H9 (cell line): Measurements from ENCODE around the gene FBXL13. TPM values are rescaled to one million over a fixed set of nuclear protein-coding genes. Genes with fewer than 3 reads are reported as not detected.

Source experiments
- DNase-seq: peaks from one replicate; pipeline ENCODE4 v3.0.0-alpha.2; 2017
- H2AFZ ChIP-seq: one replicate; pipeline ENCODE4 v1.6.1; 2013; ENCODE audit warnings: mild to moderate bottlenecking, low read length, control low read depth, moderate library complexity
- H2AK5ac ChIP-seq: 2 replicates; pipeline ENCODE4 v1.6.1; 2013; ENCODE audit warnings: low read length, control low read depth, mixed read lengths; ENCODE audit not compliant: insufficient read length
- H2BK120ac ChIP-seq: one replicate; pipeline ENCODE4 v1.6.1; 2013; ENCODE audit warnings: low read depth, mild to moderate bottlenecking, low read length, control low read depth, inconsistent platforms; ENCODE audit not compliant: poor library complexity, severe bottlenecking
- H2BK12ac ChIP-seq: 2 replicates; pipeline ENCODE4 v1.6.1; 2013; ENCODE audit warnings: low read length, control low read depth, mixed read lengths, low read depth; ENCODE audit not compliant: insufficient read length
- H2BK15ac ChIP-seq: 2 replicates; pipeline ENCODE4 v1.6.1; 2013; ENCODE audit warnings: low read depth, low read length, control low read depth
- H2BK20ac ChIP-seq: one replicate; pipeline ENCODE4 v1.6.1; 2013; ENCODE audit warnings: low read depth, mild to moderate bottlenecking, low read length, control low read depth, inconsistent platforms; ENCODE audit not compliant: poor library complexity, severe bottlenecking
- H2BK5ac ChIP-seq: 2 replicates; pipeline ENCODE4 v1.6.1; 2013; ENCODE audit warnings: low read length, control low read depth, mixed read lengths; ENCODE audit not compliant: insufficient read length
- H3K14ac ChIP-seq: 2 replicates; pipeline ENCODE4 v1.6.1; 2013; ENCODE audit warnings: low read length, control low read depth; ENCODE audit not compliant: insufficient read depth
- H3K18ac ChIP-seq: 2 replicates; pipeline ENCODE4 v1.6.1; 2013; ENCODE audit warnings: low read depth, mild to moderate bottlenecking, mixed read lengths, low read length, control low read depth; ENCODE audit not compliant: insufficient read length
- H3K23ac ChIP-seq: 2 replicates; pipeline ENCODE4 v1.6.1; 2013; ENCODE audit warnings: low read length, control low read depth, mixed read lengths, low read depth; ENCODE audit not compliant: insufficient read length
- H3K23me2 ChIP-seq: 2 replicates; pipeline ENCODE4 v1.6.1; 2013; ENCODE audit warnings: low read depth, mild to moderate bottlenecking, mixed read lengths, low read length, control low read depth; ENCODE audit not compliant: insufficient read length, poor library complexity, severe bottlenecking
- H3K27ac ChIP-seq: 2 replicates; pipeline ENCODE4 v1.5.1; 2013; ENCODE audit warnings: low read length, control low read depth, mixed read lengths, low read depth; ENCODE audit not compliant: insufficient read length
- H3K27me3 ChIP-seq: 2 replicates; pipeline ENCODE4 v1.6.1; 2013; ENCODE audit warnings: low read length, control low read depth, inconsistent platforms; ENCODE audit not compliant: insufficient read depth
- H3K4ac ChIP-seq: 2 replicates; pipeline ENCODE4 v1.6.1; 2013; ENCODE audit warnings: low read depth, mild to moderate bottlenecking, control low read depth, inconsistent platforms, low read length, moderate library complexity
- H3K4me1 ChIP-seq: 2 replicates; pipeline ENCODE4 v1.6.1; 2013; ENCODE audit warnings: low read length, control low read depth, inconsistent platforms; ENCODE audit not compliant: insufficient read depth
- H3K4me2 ChIP-seq: 2 replicates; pipeline ENCODE4 v1.6.1; 2013; ENCODE audit warnings: low read length, control low read depth, mixed read lengths; ENCODE audit not compliant: insufficient read length, insufficient read depth
- H3K56ac ChIP-seq: 2 replicates; pipeline ENCODE4 v1.6.1; 2013; ENCODE audit warnings: low read depth, mild to moderate bottlenecking, mixed read lengths, low read length, control low read depth; ENCODE audit not compliant: insufficient read length
- H3K79me1 ChIP-seq: 2 replicates; pipeline ENCODE4 v1.6.1; 2013; ENCODE audit warnings: low read depth, mild to moderate bottlenecking, moderate library complexity, low read length, control low read depth, inconsistent platforms; ENCODE audit not compliant: insufficient read depth, poor library complexity, severe bottlenecking
- H3K79me2 ChIP-seq: 2 replicates; pipeline ENCODE4 v1.6.1; 2013; ENCODE audit warnings: low read length, control low read depth, inconsistent platforms; ENCODE audit not compliant: insufficient read depth
- H3K9ac ChIP-seq: 2 replicates; pipeline ENCODE4 v1.6.1; 2013; ENCODE audit warnings: low read length, control low read depth, mixed read lengths; ENCODE audit not compliant: insufficient read length; ENCODE audit errors: extremely low read depth
- H3K9me3 ChIP-seq: one replicate; pipeline ENCODE4 v1.6.1; 2013; ENCODE audit warnings: low read depth, low read length, inconsistent platforms; ENCODE audit not compliant: control insufficient read depth
- H3T11ph ChIP-seq: one replicate; pipeline ENCODE4 v1.6.1; 2013; ENCODE audit warnings: mild to moderate bottlenecking, low read length, control low read depth, inconsistent platforms
- H4K20me1 ChIP-seq: one replicate; pipeline ENCODE4 v1.6.1; 2013; ENCODE audit not compliant: control insufficient read depth, insufficient read length, insufficient read depth
- H4K5ac ChIP-seq: 2 replicates; pipeline ENCODE4 v1.6.1; 2013; ENCODE audit warnings: low read depth, mild to moderate bottlenecking, mixed read lengths, low read length, control low read depth; ENCODE audit not compliant: insufficient read length
- H4K8ac ChIP-seq: replicated peaks from 2 replicates; pipeline ENCODE4 v1.6.1; 2013; ENCODE audit warnings: low read length, control low read depth, mixed read lengths, low read depth; ENCODE audit not compliant: insufficient read length
- H4K91ac ChIP-seq: 2 replicates; pipeline ENCODE4 v1.6.1; 2013; ENCODE audit warnings: low read depth, mild to moderate bottlenecking, moderate library complexity, mixed read lengths, low read length, control low read depth; ENCODE audit not compliant: insufficient read length
- H3K27ac Mint-ChIP-seq, 3 experiments: 2 replicates in 2 of 3; 3 replicates in 1 of 3; pipeline ENCODE4 v1.8.0; 2020 to 2021; ENCODE audit warnings: mixed read lengths in 3 of 3, mild to moderate bottlenecking in 1 of 3, moderate library complexity in 1 of 3
- H3K27me3 Mint-ChIP-seq: 2 replicates; pipeline ENCODE4 v1.8.0; 2021; ENCODE audit warnings: low read depth, mild to moderate bottlenecking, moderate library complexity, mixed read lengths
- H3K36me3 Mint-ChIP-seq, 3 experiments: 2 replicates in 2 of 3; 3 replicates in 1 of 3; pipeline ENCODE4 v1.8.0; 2020 to 2021; ENCODE audit warnings: low read depth in 3 of 3, mixed read lengths in 3 of 3; ENCODE audit not compliant: insufficient read depth in 1 of 3
- H3K4me1 Mint-ChIP-seq, 2 experiments: 2 replicates each; pipeline ENCODE4 v1.8.0; 2020; ENCODE audit warnings: mixed read lengths in 2 of 2
- H3K4me3 Mint-ChIP-seq, 2 experiments: 2 replicates in 1 of 2; 3 replicates in 1 of 2; pipeline ENCODE4 v1.8.0; 2020 to 2021; ENCODE audit warnings: mild to moderate bottlenecking in 2 of 2, mixed read lengths in 2 of 2, moderate library complexity in 1 of 2
- H3K9me3 Mint-ChIP-seq, 2 experiments: 2 replicates in 1 of 2; 3 replicates in 1 of 2; pipeline ENCODE4 v1.8.0; 2020; ENCODE audit warnings: mild to moderate bottlenecking in 2 of 2, mixed read lengths in 2 of 2, moderate library complexity in 1 of 2
- CTCF ChIP-seq: fragments of 200-600 bp; sonication (generic); conservative IDR thresholded peaks from 3 replicates; pipeline ENCODE4 v1.8.0; 2021; ENCODE audit warnings: antibody characterized with exemption, mild to moderate bottlenecking
- WGBS: extraction: QIAGEN DNeasy Blood & Tissue Kit; methylation state at CpG from one replicate; pipeline ENCODE4 v1.1.7; 2013; ENCODE audit warnings: missing lambda C conversion rate, low lambda C conversion rate, mixed read lengths; ENCODE audit not compliant: insufficient read length; ENCODE audit errors: extremely low coverage; 5-methylcytosine and 5-hydroxymethylcytosine counted together
- total RNA-seq: library from RNA; stranded (reverse); gene quantifications from 2 replicates; pipeline ENCODE4 v1.2.1, GENCODE V29; 2021

Gene FBXL13
- total RNA-seq, 1 experiment from 2014 or later: 4.4 TPM

GRCh38 chr7:102927312-102927933 is 147.2 kb downstream of the FBXL13 start:
- TF ChIP-seq CTCF: no peak
- Histone ChIP-seq H2BK20ac (no peak overlapping the region), H2AK5ac (no peak overlapping the region), H3K79me2 (no peaks in the 10 kb centered on the region), H2BK15ac (no peak overlapping the region), H3K27me3 (no peaks in the 10 kb centered on the region), H3K4me1 (no peaks in the 10 kb centered on the region; the same call in 1 of the 2 replicates), H3K23ac (no peak overlapping the region), H3K14ac (no peak overlapping the region), H3K79me1 (no peaks in the 10 kb centered on the region), H3K18ac (no peak overlapping the region), H4K20me1 (no peaks in the 10 kb centered on the region), H3K4me2 (no peak overlapping the region), H3K9me3 (no peaks in the 10 kb centered on the region), H2BK12ac (no peak overlapping the region), H2BK120ac (no peak overlapping the region), H4K8ac (no peak overlapping the region), H3K56ac (no peak overlapping the region), H3T11ph (no peak overlapping the region), H3K27ac (no peak overlapping the region), H3K23me2 (no peaks in the 10 kb centered on the region), H3K4ac (no peak overlapping the region), H4K91ac (no peak overlapping the region), H2AFZ (no peak overlapping the region), H3K9ac (no peak overlapping the region), H4K5ac (no peak overlapping the region), H2BK5ac (no peak overlapping the region)
- DNase-seq: no peak
- H3K4me1 Mint-ChIP-seq: peaks cover 30 to 32% of the 10 kb centered on the region in 2 experiments
- no peaks in the 10 kb centered on the region for H3K27me3 Mint-ChIP-seq
- no peak overlapping the region for H3K27ac Mint-ChIP-seq
- H3K4me3 Mint-ChIP-seq: no peak overlapping the region
- no CpG with 5 or more reads among the region's 2 CpGs for WGBS
- H3K9me3 Mint-ChIP-seq: no peaks in the 10 kb centered on the region
- peaks cover 0 to 8% (median 0%) of the 10 kb centered on the region in 3 experiments; a peak in 2 of 7 replicates for H3K36me3 Mint-ChIP-seq
